Spleen (tissue), 11 donors: ENCODE data around the gene SPON1. TPM values are rescaled to one million over a fixed set of nuclear protein-coding genes. Genes with fewer than 3 reads are reported as not detected.

Source experiments
- DNase-seq: peaks from one replicate; pipeline ENCODE4 v3.0.0-alpha.2; 2020
- H3K27ac ChIP-seq, 8 donors: fragments of 200-600 bp; sonication (generic) in 7 of 8; 1 replicate in 4 of 8; 2 replicates in 4 of 8; pipeline versions ENCODE4 v1.5.0 to v1.8.0; 2016 to 2021; ENCODE audit warnings: inconsistent platforms in 4 of 8, mild to moderate bottlenecking in 4 of 8, moderate library complexity in 1 of 8
- H3K27me3 ChIP-seq, 7 donors: fragments of 200-600 bp; sonication (generic) in 6 of 7; replicated peaks in 1 of 7; 1 replicate in 4 of 7; 2 replicates in 3 of 7; pipeline versions ENCODE4 v1.5.0 to v1.8.0; 2016 to 2021; ENCODE audit warnings: inconsistent platforms in 3 of 7, mild to moderate bottlenecking in 1 of 7
- H3K36me3 ChIP-seq, 6 donors: fragments of 200-600 bp; sonication (generic) in 5 of 6; 1 replicate in 4 of 6; 2 replicates in 2 of 6; pipeline versions ENCODE4 v1.5.0 to v1.8.0; 2016 to 2021; ENCODE audit warnings: inconsistent platforms in 2 of 6
- H3K4me1 ChIP-seq, 6 donors: fragments of 200-600 bp; sonication (generic) in 5 of 6; 1 replicate in 3 of 6; 2 replicates in 3 of 6; pipeline versions ENCODE4 v1.5.0 to v1.8.0; 2016 to 2021; ENCODE audit warnings: inconsistent platforms in 3 of 6
- H3K4me3 ChIP-seq, 8 donors: fragments of 200-600 bp; sonication (generic) in 7 of 8; 1 replicate in 4 of 8; 2 replicates in 4 of 8; pipeline versions ENCODE4 v1.5.0 to v1.8.0; 2016 to 2021; ENCODE audit warnings: inconsistent platforms in 4 of 8, mild to moderate bottlenecking in 4 of 8, moderate library complexity in 2 of 8
- H3K9me3 ChIP-seq, 8 donors: fragments of 200-600 bp; sonication (generic) in 7 of 8; 1 replicate in 4 of 8; 2 replicates in 4 of 8; pipeline versions ENCODE4 v1.5.0 to v1.8.0; 2016 to 2021; ENCODE audit warnings: inconsistent platforms in 4 of 8
- CTCF ChIP-seq, 11 experiments: fragments of 200-600 bp in 7 of 11; fragments of 450-650 bp in 4 of 11; sonication (generic) in 4 of 11; IDR thresholded peaks in 8 of 11; conservative IDR thresholded peaks in 3 of 11; 1 replicate in 7 of 11; 2 replicates in 4 of 11; pipeline versions ENCODE4 v1.4.0 to v1.8.0; 2016 to 2021; ENCODE audit warnings: antibody characterized with exemption in 11 of 11, inconsistent platforms in 4 of 11, mild to moderate bottlenecking in 1 of 11
- POLR2A ChIP-seq, 3 donors: fragments of 450-650 bp; IDR thresholded peaks; one replicate each; pipeline ENCODE4 v1.5.1; 2017; ENCODE audit warnings: antibody characterized with exemption in 3 of 3, mild to moderate bottlenecking in 1 of 3
- POLR2AphosphoS5 ChIP-seq, 3 donors: sonication (generic); formaldehyde crosslinking; IDR thresholded peaks; one replicate each; pipeline ENCODE4 v1.5.1; 2017; ENCODE audit warnings: antibody characterized with exemption in 3 of 3
- WGBS, 5 donors: extraction: QIAGEN DNeasy Blood & Tissue Kit in 3 of 5; methylation state at CpG; one replicate each; pipeline versions ENCODE4 v1.1.5 to v1.1.7; 2013 to 2018; 5-methylcytosine and 5-hydroxymethylcytosine counted together
- intact Hi-C: fragments of 100-400 bp; cut with DNase I; formaldehyde crosslinking; loops from one replicate; pipeline ENCODE4 v1.15.0; 2023; ENCODE audit warnings: low total_unique reads
- polyA plus RNA-seq, 3 donors: library from polyadenylated mRNA; stranded (reverse); fragments of 200-250 nt; gene quantifications; one replicate each; pipeline ENCODE4 v1.2.1, GENCODE V29; 2013
- total RNA-seq, 7 donors: library from RNA; depleted of rRNA in 3 of 7; stranded (reverse); fragments of >200 nt in 3 of 7; fragmentation: NEBNext Ultra II Directional in 4 of 7; extraction: Animal tissue kit (Norgen Biotek cat#: 25700) in 4 of 7; gene quantifications; one replicate each; pipeline versions ENCODE4 v1.1.0 to v1.2.1, GENCODE V29; 2016 to 2021
- donor health status: healthy with polysubstance abuse.
- donor health status: DM: no; HTN: no; CAD: no; lungs with moderate emphysema.
- donor health status: DM: no; HTN: no; CAD: no.
- donor health status: Bipolar disorder and iron deficiency.
- donor health status: healthy.
- donor health status: DM: no; HTN: no; CAD: no.
- donor health status: DM: yes; HTN: yes; CAD: no.

SPON1 gene
- total and polyA plus RNA-seq, 10 donors = 0.72 to 99.2 (median 10.1) TPM

GRCh38 chr11:13926981-13927380 lies 35.5 kb upstream of the SPON1 start:
- intact Hi-C loops = no loop called here
- no peak for TF ChIP-seq CTCF (IDR thresholded peaks at IDR 0.05 in 8 of 11, conservative IDR thresholded peaks at IDR 0.05 in 3 of 11)
- TF ChIP-seq POLR2AphosphoS5 (IDR thresholded peaks at IDR 0.05) = no peak
- TF ChIP-seq POLR2A (IDR thresholded peaks at IDR 0.05) = no peak

GRCh38 chr11:13927481-13927880 lies 35.0 kb upstream of the SPON1 start:
- intact Hi-C loops = no loop called here
- Histone ChIP-seq H3K27me3 (no peaks in the 10 kb centered on the region), H3K27ac (no peak overlapping the region), H3K4me3 (no peak overlapping the region), H3K9me3 (no peaks in the 10 kb centered on the region), H3K36me3 (no peaks in the 10 kb centered on the region), H3K4me1 (peaks cover 6 to 40% (median 24%) of the 10 kb centered on the region in 6 donors)
- TF ChIP-seq POLR2A (IDR thresholded peaks at IDR 0.05) (no peak), POLR2AphosphoS5 (IDR thresholded peaks at IDR 0.05) (no peak), CTCF (IDR thresholded peaks at IDR 0.05 in 8 of 11, conservative IDR thresholded peaks at IDR 0.05 in 3 of 11) (no peak)
- DNase-seq = no peak
- WGBS, 5 donors = 91 to 100% (median 100%) methylated on average over 1 of the region's 1 CpG

More at GRCh38 chr11:13926981-13927380, 35.5 kb upstream of the SPON1 start:
- Histone ChIP-seq H3K9me3 (no peaks in the 10 kb centered on the region), H3K27ac (no peak overlapping the region), H3K4me1 (peaks cover 6 to 40% (median 25%) of the 10 kb centered on the region in 6 donors), H3K27me3 (no peaks in the 10 kb centered on the region), H3K4me3 (no peak overlapping the region), H3K36me3 (no peaks in the 10 kb centered on the region)
- DNase-seq = no peak
- WGBS, 5 donors = 88 to 93% (median 91%) methylated on average over 3 of the region's 3 CpGs

GRCh38 chr11:13928566-13929251 lies 33.8 kb upstream of the SPON1 start:
- Histone ChIP-seq H3K4me1 (peaks cover 4 to 29% (median 15%) of the 10 kb centered on the region in 6 donors), H3K36me3 (no peaks in the 10 kb centered on the region), H3K27me3 (no peaks in the 10 kb centered on the region), H3K9me3 (no peaks in the 10 kb centered on the region), H3K27ac (no peak overlapping the region), H3K4me3 (no peak overlapping the region)
- no peak for TF ChIP-seq CTCF (IDR thresholded peaks at IDR 0.05 in 8 of 11, conservative IDR thresholded peaks at IDR 0.05 in 3 of 11)
- TF ChIP-seq POLR2AphosphoS5 (IDR thresholded peaks at IDR 0.05) = no peak
- no peak for TF ChIP-seq POLR2A (IDR thresholded peaks at IDR 0.05)
- intact Hi-C loops = no loop called here
- WGBS, 5 donors = 39 to 55% (median 53%) methylated on average over 4 of the region's 4 CpGs
- DNase-seq = no peak

- TF ChIP-seq POLR2AphosphoS5 (IDR thresholded peaks at IDR 0.05) (no peak), CTCF (IDR thresholded peaks at IDR 0.05 in 8 of 11, conservative IDR thresholded peaks at IDR 0.05 in 3 of 11) (no peak), POLR2A (IDR thresholded peaks at IDR 0.05) (no peak)
- no peak overlapping the region for H3K4me3 ChIP-seq
- no peak overlapping the region for H3K27ac ChIP-seq
- H3K4me1 ChIP-seq = peaks cover 0 to 21% (median 9%) of the 10 kb centered on the region in 6 donors
- H3K9me3 ChIP-seq = peaks cover 0 to 5% (median 2%) of the 10 kb centered on the region in 8 donors
- 63 to 89% (median 74%) methylated on average over 2 to 3 of the region's 3 CpGs for WGBS, 5 donors
- H3K36me3 ChIP-seq = no peaks in the 10 kb centered on the region
- intact Hi-C loops = no loop called here
- DNase-seq = no peak
- no peaks in the 10 kb centered on the region for H3K27me3 ChIP-seq
These were observed 33.1 kb upstream of the SPON1 start for GRCh38 chr11:13929395-13929891.
